ENCODE measurements around the gene MCM8. TPM values are rescaled to one million over a fixed set of nuclear protein-coding genes. Genes with fewer than 3 reads are reported as not detected.

MCM8 gene
- total RNA-seq, 1 experiment from 2014 or later: 28.0 TPM

GRCh38 chr20:5950271-5951031 is at the start of gene MCM8, which contains the start of gene TRMT6 (continued):
- TF ChIP-seq ZNF425 (CRISPR knock-in tag; conservative IDR thresholded peaks at IDR 0.05) (no peak), ELF4 (CRISPR knock-in tag; IDR thresholded peaks at IDR 0.05; ENCODE audit: low read depth) (0 out of 2 replicates have a peak, but pooled peaks have one; percentile 12), RELA (CRISPR knock-in tag; IDR thresholded peaks at IDR 0.05; ENCODE audit: borderline replicate concordance) (0 out of 2 replicates have a peak, but pooled peaks have one; percentile 59), CDX4 (CRISPR knock-in tag; IDR thresholded peaks at IDR 0.05; ENCODE audit: borderline replicate concordance) (no peak), AFF4 (CRISPR knock-in tag; IDR thresholded peaks at IDR 0.05; ENCODE audit: borderline replicate concordance) (no peak), STAT6 (CRISPR knock-in tag; conservative IDR thresholded peaks at IDR 0.05; ENCODE audit: low read depth) (no peak; the same call in 1 of the 2 replicates), FOXK1 (CRISPR knock-in tag; IDR thresholded peaks at IDR 0.05) (peak; percentile 92), NFYB (CRISPR knock-in tag; conservative IDR thresholded peaks at IDR 0.05; ENCODE audit: low read depth) (peak; percentile 84), ARID4B (CRISPR knock-in tag; IDR thresholded peaks at IDR 0.05; ENCODE audit: borderline replicate concordance) (0 out of 2 replicates have a peak, but pooled peaks have one; percentile 26), CREB1 (CRISPR knock-in tag; IDR thresholded peaks at IDR 0.05) (no peak), E2F5 (CRISPR knock-in tag; IDR thresholded peaks at IDR 0.05) (peak; percentile 79), SP1 (CRISPR knock-in tag; conservative IDR thresholded peaks at IDR 0.05) (peak; percentile 91), SMAD4 (CRISPR knock-in tag; IDR thresholded peaks at IDR 0.05) (no peak), USF2 (CRISPR knock-in tag; IDR thresholded peaks at IDR 0.05) (peak; percentile 93), GABPB1 (CRISPR knock-in tag; IDR thresholded peaks at IDR 0.05) (peak; percentile 91), FOXP4 (CRISPR knock-in tag; IDR thresholded peaks at IDR 0.05) (peak; percentile 86; the same call in 1 of the 2 replicates), RORB (CRISPR knock-in tag; IDR thresholded peaks at IDR 0.05) (no peak)
